CD14-positive monocyte (primary cell): ENCODE results near the gene CFAP90. TPM values are rescaled to one million over a fixed set of nuclear protein-coding genes. Genes with fewer than 3 reads are reported as not detected.

Source experiments
- DNase-seq, 3 donors: peaks; one replicate each; pipeline ENCODE4 v3.0.0-alpha.2; 2011 to 2022
- H2AFZ ChIP-seq: 2 replicates; pipeline ENCODE4 v1.6.0; 2012; ENCODE audit warnings: mild to moderate bottlenecking, low read depth, low read length, inconsistent platforms; ENCODE audit not compliant: insufficient read depth, poor library complexity, severe bottlenecking
- H3K27ac ChIP-seq, 2 donors: 1 replicate in 1 of 2; 2 replicates in 1 of 2; pipeline ENCODE4 v1.5.1; 2012 to 2013; ENCODE audit warnings: low read length in 2 of 2, control low read depth in 1 of 2, inconsistent platforms in 1 of 2, low read depth in 1 of 2, mild to moderate bottlenecking in 1 of 2
- H3K27me3 ChIP-seq, 2 donors: one replicate each; pipeline versions ENCODE4 v1.6.0 to v1.6.1; 2011 to 2013; ENCODE audit warnings: low read length in 2 of 2; ENCODE audit not compliant: control insufficient read depth in 2 of 2, insufficient read depth in 2 of 2
- H3K36me3 ChIP-seq, 2 donors: replicated peaks in 1 of 2; 1 replicate in 1 of 2; 2 replicates in 1 of 2; pipeline versions ENCODE4 v1.5.1 to v1.6.1; 2012 to 2013; ENCODE audit warnings: low read length in 2 of 2, control low read depth in 1 of 2, inconsistent platforms in 1 of 2, mild to moderate bottlenecking in 1 of 2; ENCODE audit not compliant: insufficient read depth in 2 of 2, control insufficient read depth in 1 of 2
- H3K4me1 ChIP-seq, 2 donors: 1 replicate in 1 of 2; 2 replicates in 1 of 2; pipeline versions ENCODE4 v1.5.1 to v1.6.1; 2012 to 2013; ENCODE audit warnings: low read length in 2 of 2, control low read depth in 1 of 2, inconsistent platforms in 1 of 2, mild to moderate bottlenecking in 1 of 2, moderate library complexity in 1 of 2; ENCODE audit not compliant: insufficient read depth in 2 of 2, control insufficient read depth in 1 of 2
- H3K4me2 ChIP-seq: replicated peaks from 2 replicates; pipeline ENCODE3; 2012; ENCODE audit warnings: low read length, moderate library complexity, mild to moderate bottlenecking; ENCODE audit not compliant: poor library complexity, severe bottlenecking; ENCODE audit errors: extremely low read depth
- H3K4me3 ChIP-seq, 3 experiments: fragments of 200-600 bp in 1 of 3; sonication (generic) in 1 of 3; replicated peaks in 1 of 3; 1 replicate in 2 of 3; 2 replicates in 1 of 3; pipeline ENCODE4 v1.5.1; 2011 to 2013; ENCODE audit warnings: low read length in 3 of 3, mild to moderate bottlenecking in 3 of 3, control low read depth in 2 of 3, low read depth in 2 of 3, inconsistent platforms in 1 of 3, moderate library complexity in 1 of 3
- H3K79me2 ChIP-seq: 2 replicates; pipeline ENCODE4 v1.6.0; 2012; ENCODE audit warnings: mild to moderate bottlenecking, control low read depth, inconsistent platforms, low read length, moderate library complexity; ENCODE audit not compliant: insufficient read depth
- H3K9ac ChIP-seq: 2 replicates; pipeline ENCODE4 v1.6.0; 2017; ENCODE audit warnings: low read length, mild to moderate bottlenecking; ENCODE audit not compliant: insufficient read depth, poor library complexity, severe bottlenecking
- H3K9me3 ChIP-seq, 2 donors: replicated peaks in 1 of 2; 1 replicate in 1 of 2; 2 replicates in 1 of 2; pipeline versions ENCODE4 v1.5.1 to v1.6.1; 2012 to 2013; ENCODE audit warnings: low read length in 2 of 2, control low read depth in 1 of 2; ENCODE audit not compliant: control insufficient read depth in 1 of 2, insufficient read depth in 1 of 2
- H4K20me1 ChIP-seq: 2 replicates; pipeline ENCODE4 v1.6.0; 2012; ENCODE audit warnings: mild to moderate bottlenecking, low read length, control low read depth, moderate library complexity; ENCODE audit not compliant: insufficient read depth
- H3K27ac Mint-ChIP-seq, 7 donors: one replicate each; pipeline ENCODE4 v1.8.0; 2020; ENCODE audit warnings: mild to moderate bottlenecking in 7 of 7, mixed read lengths in 7 of 7, moderate library complexity in 6 of 7, inconsistent platforms in 2 of 7
- H3K27me3 Mint-ChIP-seq, 3 donors: one replicate each; pipeline ENCODE4 v1.8.0; 2021 to 2022; ENCODE audit warnings: low read depth in 3 of 3, mild to moderate bottlenecking in 3 of 3, mixed read lengths in 3 of 3, moderate library complexity in 3 of 3, inconsistent platforms in 1 of 3
- H3K36me3 Mint-ChIP-seq, 2 donors: one replicate each; pipeline ENCODE4 v1.8.0; 2020; ENCODE audit warnings: mixed read lengths in 2 of 2, inconsistent platforms in 1 of 2, mild to moderate bottlenecking in 1 of 2
- H3K4me1 Mint-ChIP-seq: one replicate; pipeline ENCODE4 v1.8.0; 2020; ENCODE audit warnings: mild to moderate bottlenecking, mixed read lengths
- H3K4me3 Mint-ChIP-seq, 2 donors: one replicate each; pipeline ENCODE4 v1.8.0; 2020; ENCODE audit warnings: mild to moderate bottlenecking in 2 of 2, mixed read lengths in 2 of 2, moderate library complexity in 1 of 2
- H3K9me3 Mint-ChIP-seq, 7 donors: one replicate each; pipeline ENCODE4 v1.8.0; 2020 to 2022; ENCODE audit warnings: mixed read lengths in 7 of 7, mild to moderate bottlenecking in 6 of 7, moderate library complexity in 6 of 7, inconsistent platforms in 2 of 7
- WGBS: methylation state at CpG from one replicate; pipeline ENCODE4 v1.1.5; 2013; ENCODE audit warnings: missing lambda C conversion rate; ENCODE audit not compliant: insufficient coverage; 5-methylcytosine and 5-hydroxymethylcytosine counted together
- intact Hi-C, 2 donors: fragments of 100-400 bp; cut with micrococcal nuclease; formaldehyde crosslinking; loops; one replicate each; pipeline versions ENCODE4 v1.15.0 to v1.15.1; 2023
- polyA plus RNA-seq, 3 donors: library from polyadenylated mRNA; depleted of rRNA in 1 of 3; unstranded in 2 of 3; stranded (reverse) in 1 of 3; fragments of 300-500 nt in 2 of 3; fragments of >200 nt in 1 of 3; fragmentation: Illumina TruSeq in 2 of 3; gene quantifications; 1 replicate in 2 of 3; 2 replicates in 1 of 3; pipeline ENCODE4 v1.2.3, GENCODE V29; 2012 to 2021
- TF ChIP-seq, protein P1 (sequence below): fragments of 200-600 bp; IDR thresholded peaks from one replicate; pipeline ENCODE4 v1.8.0; 2022; ENCODE audit warnings: antibody characterized with exemption, mild to moderate bottlenecking

Gene CFAP90
- polyA plus RNA-seq, 3 donors = not detected

- no peak overlapping the region for H3K4me3 ChIP-seq
- H3K4me2 ChIP-seq = no peak overlapping the region
- TF ChIP-seq, protein P1, sequence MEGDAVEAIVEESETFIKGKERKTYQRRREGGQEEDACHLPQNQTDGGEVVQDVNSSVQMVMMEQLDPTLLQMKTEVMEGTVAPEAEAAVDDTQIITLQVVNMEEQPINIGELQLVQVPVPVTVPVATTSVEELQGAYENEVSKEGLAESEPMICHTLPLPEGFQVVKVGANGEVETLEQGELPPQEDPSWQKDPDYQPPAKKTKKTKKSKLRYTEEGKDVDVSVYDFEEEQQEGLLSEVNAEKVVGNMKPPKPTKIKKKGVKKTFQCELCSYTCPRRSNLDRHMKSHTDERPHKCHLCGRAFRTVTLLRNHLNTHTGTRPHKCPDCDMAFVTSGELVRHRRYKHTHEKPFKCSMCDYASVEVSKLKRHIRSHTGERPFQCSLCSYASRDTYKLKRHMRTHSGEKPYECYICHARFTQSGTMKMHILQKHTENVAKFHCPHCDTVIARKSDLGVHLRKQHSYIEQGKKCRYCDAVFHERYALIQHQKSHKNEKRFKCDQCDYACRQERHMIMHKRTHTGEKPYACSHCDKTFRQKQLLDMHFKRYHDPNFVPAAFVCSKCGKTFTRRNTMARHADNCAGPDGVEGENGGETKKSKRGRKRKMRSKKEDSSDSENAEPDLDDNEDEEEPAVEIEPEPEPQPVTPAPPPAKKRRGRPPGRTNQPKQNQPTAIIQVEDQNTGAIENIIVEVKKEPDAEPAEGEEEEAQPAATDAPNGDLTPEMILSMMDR = no peak
- peaks cover 0 to 3% (median 0%) of the 10 kb centered on the region in 7 donors for H3K9me3 Mint-ChIP-seq
- H3K4me3 Mint-ChIP-seq = no peak overlapping the region
- peaks cover 89 to 99% of the 10 kb centered on the region in 2 donors for H3K36me3 ChIP-seq
- H3K27me3 ChIP-seq = no peaks in the 10 kb centered on the region
- no peaks in the 10 kb centered on the region for H3K27me3 Mint-ChIP-seq
- H3K9ac ChIP-seq = no peak overlapping the region
- H3K36me3 Mint-ChIP-seq = peaks cover 84 to 90% of the 10 kb centered on the region in 2 donors
- H3K79me2 ChIP-seq = no peaks in the 10 kb centered on the region
- intact Hi-C loops = no loop called here
- no peaks in the 10 kb centered on the region for H3K9me3 ChIP-seq
- no peaks in the 10 kb centered on the region for H3K4me1 ChIP-seq
- H3K27ac ChIP-seq = no peak overlapping the region
- no peaks in the 10 kb centered on the region for H3K4me1 Mint-ChIP-seq
- H4K20me1 ChIP-seq = no peaks in the 10 kb centered on the region
- WGBS = 100% methylated on average over 1 of the region's 5 CpGs
- no peak overlapping the region for H3K27ac Mint-ChIP-seq
- no peak overlapping the region for H2AFZ ChIP-seq
- no peak for DNase-seq
These were observed 43.5 kb upstream of the CFAP90 start for GRCh38 chr5:7894439-7894838.

GRCh38 chr5:7888901-7889300 lies 38.0 kb upstream of the CFAP90 start:
- no peak for DNase-seq
- no peak overlapping the region for H3K27ac ChIP-seq
- intact Hi-C loops = no loop called here
- H3K79me2 ChIP-seq = no peaks in the 10 kb centered on the region
- H3K9ac ChIP-seq = no peak overlapping the region
- no peak overlapping the region for H3K4me2 ChIP-seq
- H3K36me3 ChIP-seq = peaks cover 77 to 93% of the 10 kb centered on the region in 2 donors
- Mint-ChIP-seq H3K27me3 (no peaks in the 10 kb centered on the region), H3K9me3 (peaks cover 0 to 3% (median 0%) of the 10 kb centered on the region in 7 donors), H3K27ac (peak overlapping the region in 2 of 7 donors; percentile 27 to 82), H3K4me1 (no peaks in the 10 kb centered on the region), H3K36me3 (peaks cover 73 to 91% of the 10 kb centered on the region in 2 donors), H3K4me3 (no peak overlapping the region)
- H4K20me1 ChIP-seq = peaks cover 3% of the 10 kb centered on the region
- H3K27me3 ChIP-seq = no peaks in the 10 kb centered on the region
- 85% methylated on average over 6 of the region's 9 CpGs for WGBS
- H2AFZ ChIP-seq = no peak overlapping the region
- H3K4me3 ChIP-seq = no peak overlapping the region
- H3K4me1 ChIP-seq = no peaks in the 10 kb centered on the region
- TF ChIP-seq, protein P1 = no peak
- H3K9me3 ChIP-seq = no peaks in the 10 kb centered on the region
